VCaP (cell line): Measurements from ENCODE around the gene AATK.

Experiments
- H3K27ac ChIP-seq: fragments of 450-650 bp; 2 replicates; pipeline ENCODE4 v1.5.1; 2017
- CTCF ChIP-seq: fragments of 450-650 bp; conservative IDR thresholded peaks from 2 replicates; pipeline ENCODE4 v1.5.1; 2017; ENCODE audit warnings: mild to moderate bottlenecking, moderate library complexity

The AATK gene

GRCh38 chr17:81121841-81122733 lies 43.9 kb downstream of the AATK start:
- TF ChIP-seq CTCF = no peak
- H3K27ac ChIP-seq = no peak overlapping the region

GRCh38 chr17:81120695-81121621 lies 45.1 kb downstream of the AATK start:
- TF ChIP-seq CTCF = no peak
- H3K27ac ChIP-seq = peak overlapping the region; percentile 80

GRCh38 chr17:81120149-81120484 lies 45.9 kb downstream of the AATK start:
- H3K27ac ChIP-seq = peak overlapping the region; percentile 80
- peak; percentile 5; the same call in 1 of the 2 replicates for TF ChIP-seq CTCF

GRCh38 chr17:81119223-81120148 lies 46.5 kb downstream of the AATK start:
- peak; percentile 33 for TF ChIP-seq CTCF
- peak overlapping the region; percentile 80 for H3K27ac ChIP-seq

- no peak for TF ChIP-seq CTCF
- H3K27ac ChIP-seq = peak overlapping the region; percentile 80
These were observed 47.5 kb downstream of the AATK start for GRCh38 chr17:81118308-81119221.

- peak overlapping the region; percentile 80 for H3K27ac ChIP-seq
- no peak for TF ChIP-seq CTCF
These were observed 48.3 kb downstream of the AATK start for GRCh38 chr17:81117672-81118198.
